HepG2 (cell line): ENCODE data around the gene TRIO. TPM values are rescaled to one million over a fixed set of nuclear protein-coding genes. Genes with fewer than 3 reads are reported as not detected.

ENCODE experiments used
- CEBPB ChIP-seq: IDR thresholded peaks from 2 replicates; pipeline ENCODE4 v1.6.1; 2011; ENCODE audit warnings: low read depth, low read length, improper control_type of control experiment, borderline replicate concordance
- HDAC6 ChIP-seq: fragments of 200-600 bp; sonication (generic); IDR thresholded peaks from 2 replicates; pipeline ENCODE4 v1.7.0; 2017; ENCODE audit warnings: mild to moderate bottlenecking, antibody characterized with exemption, low read length, low read depth
- KMT2A ChIP-seq: sonication (generic); formaldehyde crosslinking; IDR thresholded peaks from 2 replicates; pipeline ENCODE4 v1.4.0; 2020; ENCODE audit warnings: missing genetic modification reagents
- NPAS2 ChIP-seq: sonication (generic); formaldehyde crosslinking; IDR thresholded peaks from 2 replicates; pipeline ENCODE4 v1.8.0; 2022; ENCODE audit warnings: mild to moderate bottlenecking, missing genetic modification reagents, borderline replicate concordance
- SNRNP70 ChIP-seq: fragments of 200-400 bp; formaldehyde crosslinking; IDR thresholded peaks from 2 replicates; pipeline ENCODE4 v1.6.1; 2017; ENCODE audit warnings: mild to moderate bottlenecking, low read depth, low read length, moderate library complexity
- TBX2 ChIP-seq: sonication (generic); formaldehyde crosslinking; IDR thresholded peaks from 2 replicates; pipeline ENCODE4 v1.5.0; 2020; ENCODE audit warnings: missing genetic modification reagents, mild to moderate bottlenecking, borderline replicate concordance
- ZEB1 ChIP-seq: IDR thresholded peaks from 2 replicates; pipeline ENCODE4 v1.6.1; 2012; ENCODE audit warnings: mild to moderate bottlenecking, low read depth, inconsistent platforms; ENCODE audit not compliant: insufficient replicate concordance
- ZFP1 ChIP-seq: IDR thresholded peaks from 2 replicates; pipeline ENCODE4 v1.6.1; 2016
- ZNF251 ChIP-seq: sonication (generic); formaldehyde crosslinking; IDR thresholded peaks from 2 replicates; pipeline ENCODE4 v1.9.0; 2021; ENCODE audit warnings: mild to moderate bottlenecking, missing genetic modification reagents
- ZNF3 ChIP-seq: IDR thresholded peaks from 2 replicates; pipeline ENCODE4 v1.7.0; 2017; ENCODE audit warnings: inconsistent platforms
- ZNF549 ChIP-seq: sonication (generic); formaldehyde crosslinking; IDR thresholded peaks from 2 replicates; pipeline ENCODE4 v1.5.0; 2020; ENCODE audit warnings: missing genetic modification reagents
- ZNF652 ChIP-seq: IDR thresholded peaks from 2 replicates; pipeline ENCODE4 v1.6.1; 2016; ENCODE audit warnings: low read depth, borderline replicate concordance
- ZNF772 ChIP-seq: sonication (generic); formaldehyde crosslinking; IDR thresholded peaks from 2 replicates; pipeline ENCODE4 v1.5.0; 2020; ENCODE audit warnings: mild to moderate bottlenecking, missing genetic modification reagents
- ZNF782 ChIP-seq: sonication (generic); formaldehyde crosslinking; IDR thresholded peaks from 2 replicates; pipeline ENCODE4 v1.4.0; 2020; ENCODE audit warnings: missing genetic modification reagents, mild to moderate bottlenecking, borderline replicate concordance
- ZNF816 ChIP-seq: sonication (generic); formaldehyde crosslinking; IDR thresholded peaks from 2 replicates; pipeline ENCODE4 v1.8.0; 2022; ENCODE audit warnings: missing genetic modification reagents, mild to moderate bottlenecking, borderline replicate concordance
- polyA plus RNA-seq, 8 experiments: library from polyadenylated mRNA; depleted of rRNA in 3 of 8; stranded (reverse) in 7 of 8; unstranded in 1 of 8; fragments of >200 nt; fragmentation: Illumina TruSeq in 4 of 8; extraction: Trizol in 4 of 8; gene quantifications; 2 replicates each; pipeline versions ENCODE4 v1.2.1 to v1.2.3, GENCODE V29; 2011 to 2016; ENCODE audit warnings: low read depth in 4 of 8, missing spikeins in 1 of 8, mixed read lengths in 1 of 8; ENCODE audit not compliant: insufficient read depth in 1 of 8
- total RNA-seq, 5 experiments: library from RNA; depleted of rRNA; stranded (reverse); fragments of >200 nt; fragmentation: Illumina TruSeq; extraction: Trizol; gene quantifications; 2 replicates each; pipeline ENCODE4 v1.2.3, GENCODE V29; 2016; ENCODE audit warnings: low read depth in 1 of 5
- TF ChIP-seq, protein P1 (sequence below): sonication (generic); formaldehyde crosslinking; IDR thresholded peaks from 2 replicates; pipeline ENCODE4 v1.5.0; 2020; ENCODE audit warnings: missing genetic modification reagents
- TF ChIP-seq, protein P2 (sequence below): IDR thresholded peaks from 2 replicates; pipeline ENCODE4 v1.6.1; 2016
- TF ChIP-seq, protein P3 (sequence below): sonication (generic); formaldehyde crosslinking; IDR thresholded peaks from 2 replicates; pipeline ENCODE4 v1.5.0; 2020; ENCODE audit warnings: mild to moderate bottlenecking, missing genetic modification reagents
- TF ChIP-seq, protein P4 (sequence below): sonication (generic); formaldehyde crosslinking; IDR thresholded peaks from 2 replicates; pipeline ENCODE4 v1.5.0; 2020; ENCODE audit warnings: mild to moderate bottlenecking, missing genetic modification reagents
- TF ChIP-seq, protein P5 (sequence below): sonication (generic); formaldehyde crosslinking; IDR thresholded peaks from 2 replicates; pipeline ENCODE4 v1.9.0; 2022; ENCODE audit warnings: low read depth, missing genetic modification reagents
- TF ChIP-seq, protein P6 (sequence below): IDR thresholded peaks from 2 replicates; pipeline ENCODE4 v1.6.1; 2018; ENCODE audit warnings: missing genetic modification reagents, mild to moderate bottlenecking, missing compliant biosample characterization

Gene TRIO
- total and polyA plus RNA-seq, 2 of the 13 experiments (the other 11 are each of a cell fraction or from before 2014, with no cell fraction given) = 45.2 to 45.9 TPM

DNA sequence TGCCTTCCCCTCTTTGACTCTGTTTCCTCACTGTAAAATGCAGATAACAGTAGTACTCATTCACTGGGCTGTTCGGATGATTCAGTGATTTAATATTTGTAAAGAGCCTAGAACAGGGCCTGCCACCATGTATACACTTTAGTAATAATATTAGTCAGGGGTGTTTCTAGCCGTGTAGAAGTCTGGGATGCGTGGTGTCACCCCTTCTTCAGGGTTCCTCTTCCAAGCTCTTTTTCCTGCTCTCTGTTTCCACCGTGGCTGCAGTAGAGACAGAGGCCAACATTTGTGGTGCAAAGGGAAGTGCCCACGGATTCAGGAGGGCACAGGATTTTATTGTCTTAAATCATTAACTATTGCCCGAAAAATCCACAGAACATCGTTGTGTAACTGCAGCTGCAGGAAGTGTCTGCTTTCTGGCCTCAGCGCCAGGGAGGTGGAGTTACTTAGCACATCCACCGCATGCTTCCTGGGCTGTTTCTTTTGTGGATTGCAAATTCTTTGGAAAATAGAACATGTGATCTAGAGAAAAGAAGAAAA lies 61.7 kb downstream of the TRIO start (continued):
- TF ChIP-seq, protein P1, sequence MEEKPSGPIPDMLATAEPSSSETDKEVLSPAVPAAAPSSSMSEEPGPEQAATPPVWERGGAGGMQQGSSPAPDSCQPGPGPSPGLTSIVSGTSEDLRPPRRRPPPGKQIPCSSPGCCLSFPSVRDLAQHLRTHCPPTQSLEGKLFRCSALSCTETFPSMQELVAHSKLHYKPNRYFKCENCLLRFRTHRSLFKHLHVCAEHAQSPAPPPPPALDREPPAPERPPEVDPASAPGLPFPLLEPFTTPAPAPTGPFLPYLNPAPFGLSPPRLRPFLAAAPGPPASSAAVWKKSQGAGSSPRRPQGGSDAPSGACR (CRISPR knock-in tag) = no peak
- TF ChIP-seq, protein P2, sequence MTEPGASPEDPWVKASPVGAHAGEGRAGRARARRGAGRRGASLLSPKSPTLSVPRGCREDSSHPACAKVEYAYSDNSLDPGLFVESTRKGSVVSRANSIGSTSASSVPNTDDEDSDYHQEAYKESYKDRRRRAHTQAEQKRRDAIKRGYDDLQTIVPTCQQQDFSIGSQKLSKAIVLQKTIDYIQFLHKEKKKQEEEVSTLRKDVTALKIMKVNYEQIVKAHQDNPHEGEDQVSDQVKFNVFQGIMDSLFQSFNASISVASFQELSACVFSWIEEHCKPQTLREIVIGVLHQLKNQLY (CRISPR knock-in tag) = no peak
- TF ChIP-seq ZNF816 (CRISPR knock-in tag) = no peak
- TF ChIP-seq, protein P3, sequence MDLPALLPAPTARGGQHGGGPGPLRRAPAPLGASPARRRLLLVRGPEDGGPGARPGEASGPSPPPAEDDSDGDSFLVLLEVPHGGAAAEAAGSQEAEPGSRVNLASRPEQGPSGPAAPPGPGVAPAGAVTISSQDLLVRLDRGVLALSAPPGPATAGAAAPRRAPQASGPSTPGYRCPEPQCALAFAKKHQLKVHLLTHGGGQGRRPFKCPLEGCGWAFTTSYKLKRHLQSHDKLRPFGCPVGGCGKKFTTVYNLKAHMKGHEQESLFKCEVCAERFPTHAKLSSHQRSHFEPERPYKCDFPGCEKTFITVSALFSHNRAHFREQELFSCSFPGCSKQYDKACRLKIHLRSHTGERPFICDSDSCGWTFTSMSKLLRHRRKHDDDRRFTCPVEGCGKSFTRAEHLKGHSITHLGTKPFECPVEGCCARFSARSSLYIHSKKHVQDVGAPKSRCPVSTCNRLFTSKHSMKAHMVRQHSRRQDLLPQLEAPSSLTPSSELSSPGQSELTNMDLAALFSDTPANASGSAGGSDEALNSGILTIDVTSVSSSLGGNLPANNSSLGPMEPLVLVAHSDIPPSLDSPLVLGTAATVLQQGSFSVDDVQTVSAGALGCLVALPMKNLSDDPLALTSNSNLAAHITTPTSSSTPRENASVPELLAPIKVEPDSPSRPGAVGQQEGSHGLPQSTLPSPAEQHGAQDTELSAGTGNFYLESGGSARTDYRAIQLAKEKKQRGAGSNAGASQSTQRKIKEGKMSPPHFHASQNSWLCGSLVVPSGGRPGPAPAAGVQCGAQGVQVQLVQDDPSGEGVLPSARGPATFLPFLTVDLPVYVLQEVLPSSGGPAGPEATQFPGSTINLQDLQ = no peak
- TF ChIP-seq KMT2A = peak; percentile 68; the same call in 1 of the 2 replicates
- no peak for TF ChIP-seq ZNF549 (CRISPR knock-in tag)
- TF ChIP-seq ZNF782 (CRISPR knock-in tag) = no peak
- TF ChIP-seq ZNF251 (CRISPR knock-in tag) = no peak
- TF ChIP-seq NPAS2 (CRISPR knock-in tag) = no peak
- TF ChIP-seq CEBPB = peak; percentile 51; the same call in 1 of the 2 replicates
- TF ChIP-seq ZFP1 (CRISPR knock-in tag) = no peak
- TF ChIP-seq HDAC6 = no peak
- no peak for TF ChIP-seq ZNF772 (CRISPR knock-in tag)
- no peak for TF ChIP-seq ZNF652 (CRISPR knock-in tag)
- TF ChIP-seq, protein P4, sequence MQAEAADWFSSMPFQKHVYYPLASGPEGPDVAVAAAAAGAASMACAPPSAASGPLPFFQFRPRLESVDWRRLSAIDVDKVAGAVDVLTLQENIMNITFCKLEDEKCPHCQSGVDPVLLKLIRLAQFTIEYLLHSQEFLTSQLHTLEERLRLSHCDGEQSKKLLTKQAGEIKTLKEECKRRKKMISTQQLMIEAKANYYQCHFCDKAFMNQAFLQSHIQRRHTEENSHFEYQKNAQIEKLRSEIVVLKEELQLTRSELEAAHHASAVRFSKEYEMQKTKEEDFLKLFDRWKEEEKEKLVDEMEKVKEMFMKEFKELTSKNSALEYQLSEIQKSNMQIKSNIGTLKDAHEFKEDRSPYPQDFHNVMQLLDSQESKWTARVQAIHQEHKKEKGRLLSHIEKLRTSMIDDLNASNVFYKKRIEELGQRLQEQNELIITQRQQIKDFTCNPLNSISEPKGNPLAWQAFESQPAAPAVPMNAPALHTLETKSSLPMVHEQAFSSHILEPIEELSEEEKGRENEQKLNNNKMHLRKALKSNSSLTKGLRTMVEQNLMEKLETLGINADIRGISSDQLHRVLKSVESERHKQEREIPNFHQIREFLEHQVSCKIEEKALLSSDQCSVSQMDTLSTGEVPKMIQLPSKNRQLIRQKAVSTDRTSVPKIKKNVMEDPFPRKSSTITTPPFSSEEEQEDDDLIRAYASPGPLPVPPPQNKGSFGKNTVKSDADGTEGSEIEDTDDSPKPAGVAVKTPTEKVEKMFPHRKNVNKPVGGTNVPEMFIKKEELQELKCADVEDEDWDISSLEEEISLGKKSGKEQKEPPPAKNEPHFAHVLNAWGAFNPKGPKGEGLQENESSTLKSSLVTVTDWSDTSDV = no peak
- TF ChIP-seq SNRNP70 = no peak
- TF ChIP-seq ZEB1 = no peak
- TF ChIP-seq, protein P5, sequence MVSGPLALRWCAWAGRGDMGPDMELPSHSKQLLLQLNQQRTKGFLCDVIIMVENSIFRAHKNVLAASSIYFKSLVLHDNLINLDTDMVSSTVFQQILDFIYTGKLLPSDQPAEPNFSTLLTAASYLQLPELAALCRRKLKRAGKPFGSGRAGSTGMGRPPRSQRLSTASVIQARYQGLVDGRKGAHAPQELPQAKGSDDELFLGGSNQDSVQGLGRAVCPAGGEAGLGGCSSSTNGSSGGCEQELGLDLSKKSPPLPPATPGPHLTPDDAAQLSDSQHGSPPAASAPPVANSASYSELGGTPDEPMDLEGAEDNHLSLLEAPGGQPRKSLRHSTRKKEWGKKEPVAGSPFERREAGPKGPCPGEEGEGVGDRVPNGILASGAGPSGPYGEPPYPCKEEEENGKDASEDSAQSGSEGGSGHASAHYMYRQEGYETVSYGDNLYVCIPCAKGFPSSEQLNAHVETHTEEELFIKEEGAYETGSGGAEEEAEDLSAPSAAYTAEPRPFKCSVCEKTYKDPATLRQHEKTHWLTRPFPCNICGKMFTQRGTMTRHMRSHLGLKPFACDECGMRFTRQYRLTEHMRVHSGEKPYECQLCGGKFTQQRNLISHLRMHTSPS (CRISPR knock-in tag) = peak; percentile 63; the same call in 1 of the 2 replicates
- TF ChIP-seq ZNF3 (CRISPR knock-in tag) = peak; percentile 33; the same call in 1 of the 2 replicates
- TF ChIP-seq, protein P6, sequence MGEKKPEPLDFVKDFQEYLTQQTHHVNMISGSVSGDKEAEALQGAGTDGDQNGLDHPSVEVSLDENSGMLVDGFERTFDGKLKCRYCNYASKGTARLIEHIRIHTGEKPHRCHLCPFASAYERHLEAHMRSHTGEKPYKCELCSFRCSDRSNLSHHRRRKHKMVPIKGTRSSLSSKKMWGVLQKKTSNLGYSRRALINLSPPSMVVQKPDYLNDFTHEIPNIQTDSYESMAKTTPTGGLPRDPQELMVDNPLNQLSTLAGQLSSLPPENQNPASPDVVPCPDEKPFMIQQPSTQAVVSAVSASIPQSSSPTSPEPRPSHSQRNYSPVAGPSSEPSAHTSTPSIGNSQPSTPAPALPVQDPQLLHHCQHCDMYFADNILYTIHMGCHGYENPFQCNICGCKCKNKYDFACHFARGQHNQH (CRISPR knock-in tag) = no peak
- TF ChIP-seq TBX2 (CRISPR knock-in tag) = peak; percentile 63; the same call in 1 of the 2 replicates
